ENCODE measurements around the gene CUL1.

- TF ChIP-seq CTCF (IDR thresholded peaks at IDR 0.05) (no peak), EP300 (IDR thresholded peaks at IDR 0.05) (no peak)
Measured at GRCh38 chr7:148661471-148661870, 37.2 kb upstream of the CUL1 start.

Data from upper lobe of left lung (tissue), 4 donors.